Neutrophil (primary cell): ENCODE results near the gene ONECUT3.
A peak's percentile ranks its signal among the peaks of the same experiment; 100 is the strongest.

Source experiments
- H3K27ac ChIP-seq: fragments of 200-600 bp; sonication (generic); 2 replicates; pipeline ENCODE4 v1.5.1; 2016; ENCODE audit warnings: mild to moderate bottlenecking, moderate library complexity
- H3K27me3 ChIP-seq: fragments of 200-600 bp; sonication (generic); 2 replicates; pipeline ENCODE4 v1.6.0; 2016; ENCODE audit warnings: mild to moderate bottlenecking
- H3K36me3 ChIP-seq: fragments of 200-600 bp; sonication (generic); 2 replicates; pipeline ENCODE4 v1.5.1; 2017
- H3K4me1 ChIP-seq, 2 experiments: fragments of 200-600 bp in 1 of 2; sonication (generic) in 1 of 2; 1 replicate in 1 of 2; 2 replicates in 1 of 2; pipeline versions ENCODE4 v1.5.1 to v1.6.1; 2013 to 2016; ENCODE audit warnings: low read depth in 1 of 2, low read length in 1 of 2, mild to moderate bottlenecking in 1 of 2, moderate library complexity in 1 of 2; ENCODE audit not compliant: control insufficient read depth in 1 of 2, insufficient read depth in 1 of 2
- H3K4me3 ChIP-seq, 2 experiments: fragments of 200-600 bp in 1 of 2; sonication (generic) in 1 of 2; 1 replicate in 1 of 2; 2 replicates in 1 of 2; pipeline ENCODE4 v1.5.1; 2013 to 2016; ENCODE audit warnings: low read depth in 1 of 2, low read length in 1 of 2, mild to moderate bottlenecking in 1 of 2, moderate library complexity in 1 of 2
- H3K9me3 ChIP-seq: fragments of 200-600 bp; sonication (generic); 2 replicates; pipeline ENCODE4 v1.5.1; 2016
- CTCF ChIP-seq: fragments of 200-600 bp; sonication (generic); IDR thresholded peaks from 2 replicates; pipeline ENCODE4 v1.5.1; 2016; ENCODE audit warnings: antibody characterized with exemption

Gene ONECUT3

GRCh38 chr19:1807695-1808394, 54.5 kb downstream of the ONECUT3 start:
- Histone ChIP-seq H3K27me3 (no peaks in the 10 kb centered on the region), H3K4me3 (no peak overlapping the region), H3K4me1 (peaks cover 8 to 12% of the 10 kb centered on the region in 2 experiments), H3K36me3 (peaks cover 45% of the 10 kb centered on the region), H3K9me3 (no peaks in the 10 kb centered on the region), H3K27ac (no peak overlapping the region)
- TF ChIP-seq CTCF = no peak

- Histone ChIP-seq H3K27ac (no peak overlapping the region), H3K27me3 (no peaks in the 10 kb centered on the region), H3K4me1 (peaks cover 13 to 17% of the 10 kb centered on the region in 2 experiments), H3K36me3 (peaks cover 40% of the 10 kb centered on the region), H3K4me3 (no peak overlapping the region), H3K9me3 (no peaks in the 10 kb centered on the region)
- no peak for TF ChIP-seq CTCF
Measured at GRCh38 chr19:1808395-1808731, 55.1 kb downstream of the ONECUT3 start.

GRCh38 chr19:1809678-1810077, 56.4 kb downstream of the ONECUT3 start:
- H3K36me3 ChIP-seq = peaks cover 37% of the 10 kb centered on the region
- H3K9me3 ChIP-seq = no peaks in the 10 kb centered on the region
- no peaks in the 10 kb centered on the region for H3K27me3 ChIP-seq
- peaks cover 16 to 18% of the 10 kb centered on the region in 2 experiments for H3K4me1 ChIP-seq
- no peak overlapping the region for H3K27ac ChIP-seq
- no peak for TF ChIP-seq CTCF
- H3K4me3 ChIP-seq = no peak overlapping the region

GRCh38 chr19:1810439-1811160, 57.3 kb downstream of the ONECUT3 start:
- no peak overlapping the region for H3K4me3 ChIP-seq
- H3K27me3 ChIP-seq = no peaks in the 10 kb centered on the region
- peaks cover 16 to 18% of the 10 kb centered on the region in 2 experiments for H3K4me1 ChIP-seq
- peaks cover 37% of the 10 kb centered on the region for H3K36me3 ChIP-seq
- TF ChIP-seq CTCF = no peak
- no peaks in the 10 kb centered on the region for H3K9me3 ChIP-seq
- H3K27ac ChIP-seq = peak overlapping the region; percentile 89

GRCh38 chr19:1811472-1811894, 58.2 kb downstream of the ONECUT3 start:
- no peak for TF ChIP-seq CTCF
- Histone ChIP-seq H3K9me3 (no peaks in the 10 kb centered on the region), H3K4me3 (peak overlapping the region; percentile 57 to 90), H3K27me3 (no peaks in the 10 kb centered on the region), H3K4me1 (peaks cover 16 to 18% of the 10 kb centered on the region in 2 experiments), H3K27ac (peak overlapping the region; percentile 89), H3K36me3 (peaks cover 38% of the 10 kb centered on the region)
